ENCODE results near the gene AMOTL2.

AMOTL2 gene

DNA sequence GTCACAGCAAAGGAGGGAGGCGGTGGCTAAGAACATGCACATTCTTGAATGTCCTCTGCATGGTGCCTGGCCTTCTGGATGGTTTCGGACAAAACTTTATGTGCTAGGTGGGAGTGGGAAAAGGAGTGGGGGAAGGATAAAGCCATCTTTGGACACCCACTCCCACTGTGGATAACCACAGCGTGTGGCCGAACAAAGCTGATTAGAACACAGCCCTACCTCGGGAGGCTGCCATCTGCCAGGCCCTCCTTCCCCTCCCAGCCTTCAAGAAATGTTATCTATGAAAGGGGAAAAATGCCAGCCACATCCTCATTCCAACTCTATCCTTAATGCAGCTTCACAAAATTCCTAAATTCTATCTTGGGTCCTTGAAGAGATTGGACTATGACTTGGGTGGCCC lies 18.8 kb downstream of the AMOTL2 start:
- TF ChIP-seq, protein P1, sequence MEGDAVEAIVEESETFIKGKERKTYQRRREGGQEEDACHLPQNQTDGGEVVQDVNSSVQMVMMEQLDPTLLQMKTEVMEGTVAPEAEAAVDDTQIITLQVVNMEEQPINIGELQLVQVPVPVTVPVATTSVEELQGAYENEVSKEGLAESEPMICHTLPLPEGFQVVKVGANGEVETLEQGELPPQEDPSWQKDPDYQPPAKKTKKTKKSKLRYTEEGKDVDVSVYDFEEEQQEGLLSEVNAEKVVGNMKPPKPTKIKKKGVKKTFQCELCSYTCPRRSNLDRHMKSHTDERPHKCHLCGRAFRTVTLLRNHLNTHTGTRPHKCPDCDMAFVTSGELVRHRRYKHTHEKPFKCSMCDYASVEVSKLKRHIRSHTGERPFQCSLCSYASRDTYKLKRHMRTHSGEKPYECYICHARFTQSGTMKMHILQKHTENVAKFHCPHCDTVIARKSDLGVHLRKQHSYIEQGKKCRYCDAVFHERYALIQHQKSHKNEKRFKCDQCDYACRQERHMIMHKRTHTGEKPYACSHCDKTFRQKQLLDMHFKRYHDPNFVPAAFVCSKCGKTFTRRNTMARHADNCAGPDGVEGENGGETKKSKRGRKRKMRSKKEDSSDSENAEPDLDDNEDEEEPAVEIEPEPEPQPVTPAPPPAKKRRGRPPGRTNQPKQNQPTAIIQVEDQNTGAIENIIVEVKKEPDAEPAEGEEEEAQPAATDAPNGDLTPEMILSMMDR (IDR thresholded peaks at IDR 0.05; ENCODE audit: low read depth, low read length), result no peak
- H3K4me3 ChIP-seq (ENCODE audit: low read depth, low read length), result no peak overlapping the region

DNA sequence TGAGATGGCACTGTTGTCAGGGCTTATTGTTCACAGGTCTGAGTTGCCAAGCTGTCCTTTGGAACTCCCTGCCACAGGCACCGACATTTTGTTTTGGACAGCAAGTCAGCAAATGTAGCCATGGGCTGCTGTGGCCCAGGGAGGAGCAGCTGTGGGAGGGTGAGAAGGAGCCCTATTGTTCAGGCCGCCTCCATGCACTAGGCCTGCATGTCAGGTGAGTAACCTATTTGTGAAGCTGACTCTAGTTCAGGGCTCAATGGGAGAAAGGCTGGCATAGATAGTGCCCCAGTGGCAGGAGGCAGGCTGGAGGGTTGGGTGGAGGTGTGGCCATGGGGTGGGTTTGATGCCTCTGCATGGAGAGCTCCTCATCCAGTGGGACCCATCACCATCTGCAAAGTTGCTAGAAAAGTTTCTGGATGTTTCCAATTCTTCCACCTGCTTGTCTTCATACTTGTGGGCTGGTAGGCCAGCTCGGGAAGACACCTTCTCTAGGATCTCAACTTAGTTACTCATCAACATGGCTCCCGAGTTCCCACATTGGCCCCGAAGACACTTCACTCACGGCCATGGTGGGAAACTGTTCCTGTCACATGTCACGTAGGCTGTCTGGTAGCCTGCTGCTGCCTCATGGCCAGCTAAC lies 19.5 kb downstream of the AMOTL2 start:
- TF ChIP-seq, protein P1 (IDR thresholded peaks at IDR 0.05; ENCODE audit: low read depth, low read length), result no peak
- no peak overlapping the region for H3K4me3 ChIP-seq (ENCODE audit: low read depth, low read length)

DNA sequence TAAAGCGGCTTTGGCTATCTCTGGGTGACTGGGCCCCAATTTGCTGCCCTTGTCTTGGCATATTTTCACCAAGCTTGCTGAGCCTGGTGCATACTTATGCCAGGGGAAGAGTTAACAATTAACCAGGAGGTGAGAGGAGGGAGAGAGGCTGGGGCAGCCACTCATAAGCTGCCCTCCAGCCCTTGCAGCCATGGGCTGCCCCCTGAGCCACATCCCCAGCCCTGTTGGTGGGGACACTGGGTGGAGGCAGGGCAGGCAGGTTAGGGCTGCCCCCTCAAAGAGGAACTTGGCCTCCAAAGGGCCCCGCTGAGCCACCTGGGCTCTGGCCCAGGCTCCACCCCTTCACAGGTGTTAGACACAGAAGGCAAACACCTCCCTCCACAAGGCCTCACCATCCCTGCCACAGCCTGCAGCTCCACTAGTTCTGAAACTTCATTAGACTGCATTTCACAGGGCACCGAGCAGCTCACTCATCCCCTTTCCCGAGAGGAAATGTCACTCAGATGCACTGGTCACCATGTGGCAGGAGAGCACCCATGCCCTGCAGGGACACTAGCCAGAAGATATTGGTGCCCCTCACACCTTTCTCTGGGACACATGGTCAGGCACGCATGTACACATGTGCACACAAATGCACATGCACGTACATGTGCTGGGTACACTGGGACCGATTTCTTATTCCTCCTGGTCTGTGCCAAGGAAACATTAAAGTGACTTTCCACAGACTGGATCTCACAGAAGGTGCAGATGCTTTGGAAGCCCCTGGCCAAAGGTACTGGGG lies 20.2 kb downstream of the AMOTL2 start:
- TF ChIP-seq, protein P1 (IDR thresholded peaks at IDR 0.05; ENCODE audit: low read depth, low read length), result no peak
- no peak overlapping the region for H3K4me3 ChIP-seq (ENCODE audit: low read depth, low read length)

DNA sequence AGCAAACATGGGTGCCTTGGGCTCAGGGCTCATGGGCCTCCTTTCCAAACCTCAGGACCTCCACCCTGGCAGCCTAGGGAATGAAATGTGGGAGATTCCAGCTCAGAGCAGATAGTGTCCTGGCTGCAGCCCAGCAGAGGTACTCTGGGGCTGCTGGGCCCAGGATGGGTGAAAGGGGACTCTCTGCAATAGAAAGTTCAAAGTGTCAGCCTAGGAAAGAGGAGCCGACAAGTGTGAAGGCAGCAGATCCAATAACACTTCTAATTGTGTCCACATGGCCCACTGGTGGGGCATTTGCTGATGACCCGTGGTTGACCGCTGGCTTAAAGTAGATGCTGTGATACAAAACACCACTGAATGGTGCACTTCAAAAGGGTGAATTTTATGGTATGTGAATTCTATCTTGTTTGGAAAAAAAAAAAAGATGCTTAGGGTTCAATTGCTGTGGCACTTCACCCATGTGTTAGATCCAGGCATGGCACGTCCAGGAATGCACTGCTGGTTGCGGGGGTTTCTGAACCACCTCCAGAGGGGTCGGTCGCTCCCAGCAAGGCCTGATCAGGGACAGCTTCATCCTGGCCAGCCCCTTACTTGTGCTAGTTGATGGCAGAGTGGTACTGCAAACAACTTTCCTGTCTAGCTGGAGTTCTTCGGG lies 20.9 kb downstream of the AMOTL2 start:
- TF ChIP-seq, protein P1 (IDR thresholded peaks at IDR 0.05; ENCODE audit: low read depth, low read length), result no peak
- H3K4me3 ChIP-seq (ENCODE audit: low read depth, low read length), result no peak overlapping the region

DNA sequence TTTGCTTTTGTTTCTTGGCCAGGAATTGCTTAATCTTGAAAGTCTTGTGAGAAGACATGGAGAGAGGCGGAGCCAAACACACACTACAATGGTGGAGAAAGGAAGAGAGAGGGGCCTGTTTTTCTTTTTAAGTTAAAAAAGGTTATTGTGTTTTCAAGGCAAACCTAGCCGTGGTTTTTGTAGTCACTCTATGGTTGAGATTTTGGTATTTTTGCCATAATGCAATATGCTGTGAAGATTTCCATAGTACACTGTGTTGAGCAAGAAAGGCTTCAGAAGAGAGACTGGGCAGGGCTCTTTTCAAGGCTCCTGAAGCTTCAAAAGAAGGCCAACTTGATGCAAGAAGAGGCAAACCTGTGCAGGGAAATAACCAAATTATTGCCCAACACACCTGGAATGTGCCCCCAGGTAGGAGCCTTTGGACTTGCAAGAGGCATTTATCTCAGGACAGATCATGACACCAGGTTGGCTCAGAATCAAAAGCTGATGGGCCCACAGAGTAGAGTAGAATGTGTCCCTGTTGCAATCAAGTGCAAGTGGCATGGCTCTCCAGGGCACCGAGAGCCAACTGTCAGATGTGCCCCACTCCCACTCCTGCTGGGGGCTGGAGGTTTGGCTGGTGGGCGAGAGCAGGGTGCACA lies 22.1 kb downstream of the AMOTL2 start:
- H3K4me3 ChIP-seq (ENCODE audit: low read depth, low read length), result no peak overlapping the region
- TF ChIP-seq, protein P1 (IDR thresholded peaks at IDR 0.05; ENCODE audit: low read depth, low read length), result 0 out of 2 replicates have a peak, but pooled peaks have one; percentile 1

DNA sequence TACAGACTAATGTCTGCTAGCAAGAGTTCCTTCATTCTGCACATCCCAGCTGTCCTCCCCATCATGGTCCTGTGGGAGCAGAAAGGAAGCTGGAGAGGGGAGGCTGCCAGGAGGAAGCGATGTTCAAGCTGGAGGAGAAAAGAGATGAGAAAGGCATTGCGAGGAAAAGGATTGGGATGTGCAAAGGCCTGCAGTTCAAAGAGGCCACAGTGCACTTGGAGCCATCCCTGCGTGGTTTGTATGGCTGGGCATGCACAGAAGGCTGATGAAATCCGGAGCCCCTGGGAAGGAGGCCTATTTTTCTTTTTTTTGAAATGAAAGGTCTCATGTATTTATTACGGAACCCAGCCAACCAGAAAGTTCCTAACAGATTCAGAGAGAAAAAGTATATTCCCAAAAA lies 22.8 kb downstream of the AMOTL2 start:
- TF ChIP-seq, protein P1 (IDR thresholded peaks at IDR 0.05; ENCODE audit: low read depth, low read length), result no peak
- H3K4me3 ChIP-seq (ENCODE audit: low read depth, low read length), result no peak overlapping the region

Measured in WI38 (cell line).